VCaP (cell line): Measurements from ENCODE around the gene PFDN2.

Experiments
- H3K27ac ChIP-seq: fragments of 450-650 bp; 2 replicates; pipeline ENCODE4 v1.5.1; 2017
- TF ChIP-seq, protein P1 (sequence below): fragments of 450-650 bp; conservative IDR thresholded peaks from 2 replicates; pipeline ENCODE4 v1.5.1; 2017; ENCODE audit warnings: mild to moderate bottlenecking, moderate library complexity

The PFDN2 gene, protein sequence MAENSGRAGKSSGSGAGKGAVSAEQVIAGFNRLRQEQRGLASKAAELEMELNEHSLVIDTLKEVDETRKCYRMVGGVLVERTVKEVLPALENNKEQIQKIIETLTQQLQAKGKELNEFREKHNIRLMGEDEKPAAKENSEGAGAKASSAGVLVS

DNA sequence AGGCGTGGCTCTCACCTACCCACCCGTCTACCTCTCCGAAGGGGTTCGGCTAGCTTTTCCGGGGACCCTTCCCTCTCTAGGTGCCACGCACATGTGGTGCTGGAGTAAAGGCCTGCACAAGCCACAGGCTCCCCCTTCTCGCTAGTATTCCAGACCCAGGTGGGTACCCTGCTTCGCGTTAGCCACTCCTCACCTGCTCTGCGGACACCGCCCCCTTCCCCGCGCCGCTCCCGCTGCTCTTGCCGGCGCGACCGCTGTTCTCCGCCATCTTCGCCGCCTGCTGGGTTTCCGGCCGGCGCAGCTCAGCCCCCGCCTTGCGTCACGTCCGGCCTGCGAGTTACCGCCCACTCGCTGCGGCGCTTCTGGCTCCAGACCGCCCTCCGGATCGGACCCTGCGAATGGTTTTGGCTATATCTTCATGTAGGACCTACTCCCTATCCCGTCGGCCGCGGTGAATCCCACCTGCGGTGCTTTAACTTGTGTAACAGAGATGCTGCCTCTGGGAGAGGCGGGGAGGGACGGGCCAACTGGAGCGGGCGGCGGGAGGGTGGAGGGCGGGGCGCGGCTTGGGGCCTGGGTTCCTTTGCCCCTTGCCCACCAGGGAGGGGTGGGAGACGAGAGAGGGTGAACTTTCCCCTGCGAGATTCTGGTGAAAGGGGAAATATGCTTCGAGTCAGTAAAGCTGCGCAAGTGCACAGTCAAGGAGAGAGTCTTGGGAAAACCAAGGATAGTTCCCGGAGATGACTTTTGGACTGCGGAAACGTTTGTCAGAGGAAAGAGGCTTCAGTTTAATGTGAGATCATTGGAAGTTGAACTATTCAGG lies at the start of gene PFDN2, which contains the start of gene NIT1:
TSS of gene PFDN2 (minus strand) at position 279 of the 823 bp plus-strand sequence. CDS start at position 268, 11 bp downstream.
TSS of gene NIT1 (plus strand) at position 347 of the 823 bp plus-strand sequence. CDS start at position 419, 72 bp downstream.
- peak within 1 kb of the TSS; percentile 87 for H3K27ac ChIP-seq
- TF ChIP-seq, protein P1, sequence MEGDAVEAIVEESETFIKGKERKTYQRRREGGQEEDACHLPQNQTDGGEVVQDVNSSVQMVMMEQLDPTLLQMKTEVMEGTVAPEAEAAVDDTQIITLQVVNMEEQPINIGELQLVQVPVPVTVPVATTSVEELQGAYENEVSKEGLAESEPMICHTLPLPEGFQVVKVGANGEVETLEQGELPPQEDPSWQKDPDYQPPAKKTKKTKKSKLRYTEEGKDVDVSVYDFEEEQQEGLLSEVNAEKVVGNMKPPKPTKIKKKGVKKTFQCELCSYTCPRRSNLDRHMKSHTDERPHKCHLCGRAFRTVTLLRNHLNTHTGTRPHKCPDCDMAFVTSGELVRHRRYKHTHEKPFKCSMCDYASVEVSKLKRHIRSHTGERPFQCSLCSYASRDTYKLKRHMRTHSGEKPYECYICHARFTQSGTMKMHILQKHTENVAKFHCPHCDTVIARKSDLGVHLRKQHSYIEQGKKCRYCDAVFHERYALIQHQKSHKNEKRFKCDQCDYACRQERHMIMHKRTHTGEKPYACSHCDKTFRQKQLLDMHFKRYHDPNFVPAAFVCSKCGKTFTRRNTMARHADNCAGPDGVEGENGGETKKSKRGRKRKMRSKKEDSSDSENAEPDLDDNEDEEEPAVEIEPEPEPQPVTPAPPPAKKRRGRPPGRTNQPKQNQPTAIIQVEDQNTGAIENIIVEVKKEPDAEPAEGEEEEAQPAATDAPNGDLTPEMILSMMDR, result no peak

DNA sequence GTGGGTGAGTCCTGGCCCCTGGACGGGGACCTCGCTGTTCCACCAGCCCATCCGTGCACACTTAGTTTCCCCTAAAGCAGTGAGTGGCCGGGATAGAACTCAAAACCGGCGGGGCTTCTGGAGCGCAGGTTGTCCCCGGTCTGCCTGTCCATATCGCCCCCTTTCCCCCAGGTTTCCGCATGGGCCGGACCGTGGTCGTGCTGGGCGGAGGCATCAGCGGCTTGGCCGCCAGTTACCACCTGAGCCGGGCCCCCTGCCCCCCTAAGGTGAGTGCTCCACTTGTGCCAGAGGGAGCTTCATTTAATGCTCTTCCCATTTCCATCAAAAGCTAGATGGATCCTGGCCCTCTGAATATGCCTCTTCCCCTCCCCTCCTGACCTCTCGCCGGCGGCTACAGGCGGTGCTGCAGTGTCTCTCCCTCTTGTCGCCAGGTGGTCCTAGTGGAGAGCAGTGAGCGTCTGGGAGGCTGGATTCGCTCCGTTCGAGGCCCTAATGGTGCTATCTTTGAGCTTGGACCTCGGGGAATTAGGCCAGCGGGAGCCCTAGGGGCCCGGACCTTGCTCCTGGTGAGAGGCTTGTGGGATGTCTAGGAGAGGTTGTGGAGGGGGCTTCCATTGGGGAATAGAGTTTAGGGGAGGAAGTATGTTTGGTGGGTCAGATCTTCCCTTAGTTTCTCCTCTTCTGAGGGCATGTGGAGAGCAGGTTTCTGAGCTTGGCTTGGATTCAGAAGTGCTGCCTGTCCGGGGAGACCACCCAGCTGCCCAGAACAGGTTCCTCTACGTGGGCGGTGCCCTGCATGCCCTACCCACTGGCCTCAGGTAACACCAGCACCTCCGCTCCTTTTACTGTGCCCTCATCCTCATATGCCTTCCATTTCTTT lies 49.1 kb upstream of the PFDN2 start:
- TF ChIP-seq, protein P1, result no peak
- peak overlapping the region; percentile 79 for H3K27ac ChIP-seq

DNA sequence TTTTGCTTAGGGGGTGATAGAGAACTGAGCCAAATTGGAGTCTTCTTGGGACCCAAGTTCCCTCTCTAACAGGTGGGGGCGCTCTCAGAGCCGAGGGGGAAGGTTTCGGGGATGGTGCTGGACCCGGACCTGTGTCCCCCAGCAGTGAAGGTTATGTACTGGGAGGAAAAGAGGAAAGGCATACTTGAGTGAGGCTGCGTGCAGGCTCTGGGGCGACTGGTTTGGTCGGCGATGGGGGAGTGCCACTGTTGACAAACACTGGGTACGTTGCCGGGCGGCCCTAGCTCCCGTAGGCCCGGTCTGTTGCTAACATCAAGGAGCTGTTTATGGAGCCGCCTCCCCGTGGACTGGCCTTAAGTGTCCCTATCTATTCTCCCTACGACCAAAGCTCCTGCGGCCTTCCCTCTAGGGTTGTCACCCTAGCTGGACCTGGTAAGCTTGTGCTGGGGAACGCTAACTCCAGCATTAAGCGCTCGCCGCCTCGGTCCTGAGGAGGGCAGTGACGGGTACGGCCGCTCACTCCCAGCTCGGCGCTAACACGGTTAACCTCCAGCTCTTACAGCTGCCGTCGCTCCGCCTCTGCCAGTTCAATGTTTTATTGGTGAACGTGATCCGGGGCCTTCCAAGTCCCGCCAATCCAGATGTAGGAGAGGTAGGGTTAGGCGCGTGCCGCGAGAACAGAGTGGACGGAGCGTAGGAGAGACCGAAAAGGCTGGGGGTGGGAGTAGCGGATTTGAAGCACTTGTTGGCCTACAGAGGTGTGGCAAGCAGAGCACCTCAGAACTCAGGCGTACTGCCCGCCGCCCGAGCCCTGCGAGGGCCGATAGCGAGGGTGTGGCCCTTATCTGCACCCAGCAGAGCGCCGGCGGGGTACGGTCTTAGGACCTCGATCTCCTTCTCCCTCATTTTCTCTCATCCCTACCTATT lies 48.2 kb upstream of the PFDN2 start, which contains the start of gene PPOX:
TSS of gene PPOX (plus strand) at position 685 of the 927 bp plus-strand sequence. CDS start 422 bp downstream, outside the sequence.
- peak within 1 kb of the TSS; percentile 79 for H3K27ac ChIP-seq
- TF ChIP-seq, protein P1, result peak; percentile 38

DNA sequence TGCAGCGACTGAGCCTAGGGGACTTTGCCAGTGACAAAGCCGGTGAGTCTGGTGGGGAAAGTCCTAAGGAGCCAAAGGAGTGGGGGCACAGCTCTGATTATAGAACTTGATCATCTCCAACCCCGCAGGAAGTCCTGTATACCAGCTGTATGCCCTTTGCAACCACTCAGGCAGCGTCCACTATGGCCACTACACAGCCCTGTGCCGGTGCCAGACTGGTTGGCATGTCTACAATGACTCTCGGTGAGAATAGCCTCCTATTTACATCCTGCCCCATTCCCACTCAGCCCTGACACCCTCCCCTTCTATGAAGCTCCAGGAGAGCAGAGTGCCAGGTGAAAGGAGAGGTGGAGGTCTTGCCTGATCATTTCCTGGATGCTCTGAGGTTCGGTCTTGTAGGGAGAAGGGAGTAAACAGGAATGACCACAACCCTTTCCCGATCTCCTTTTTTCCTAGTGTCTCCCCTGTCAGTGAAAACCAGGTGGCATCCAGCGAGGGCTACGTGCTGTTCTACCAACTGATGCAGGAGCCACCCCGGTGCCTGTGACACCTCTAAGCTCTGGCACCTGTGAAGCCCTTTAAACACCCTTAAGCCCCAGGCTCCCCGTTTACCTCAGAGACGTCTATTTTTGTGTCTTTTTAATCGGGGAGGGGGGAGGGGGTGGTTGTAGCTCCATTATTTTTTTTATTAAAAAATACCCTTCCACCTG lies 47.2 kb upstream of the PFDN2 start:
- peak overlapping the region; percentile 79 for H3K27ac ChIP-seq
- TF ChIP-seq, protein P1, result no peak

DNA sequence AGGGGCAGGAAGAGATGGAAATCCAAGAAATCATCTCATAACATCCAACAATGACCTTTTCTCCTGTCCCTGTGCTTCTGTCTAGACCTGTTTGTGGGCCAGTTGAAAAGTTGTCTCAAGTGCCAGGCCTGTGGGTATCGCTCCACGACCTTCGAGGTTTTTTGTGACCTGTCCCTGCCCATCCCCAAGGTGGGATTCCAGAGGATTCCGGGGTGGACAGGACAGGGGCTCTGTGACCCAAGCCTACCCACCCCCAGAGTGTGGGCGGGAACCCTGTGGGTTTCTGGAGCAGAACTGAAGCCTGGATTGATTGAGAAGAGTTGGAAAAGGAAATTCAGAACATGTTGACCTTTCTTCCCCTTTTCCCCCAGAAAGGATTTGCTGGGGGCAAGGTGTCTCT lies 46.0 kb upstream of the PFDN2 start:
- no peak overlapping the region for H3K27ac ChIP-seq
- TF ChIP-seq, protein P1, result no peak

DNA sequence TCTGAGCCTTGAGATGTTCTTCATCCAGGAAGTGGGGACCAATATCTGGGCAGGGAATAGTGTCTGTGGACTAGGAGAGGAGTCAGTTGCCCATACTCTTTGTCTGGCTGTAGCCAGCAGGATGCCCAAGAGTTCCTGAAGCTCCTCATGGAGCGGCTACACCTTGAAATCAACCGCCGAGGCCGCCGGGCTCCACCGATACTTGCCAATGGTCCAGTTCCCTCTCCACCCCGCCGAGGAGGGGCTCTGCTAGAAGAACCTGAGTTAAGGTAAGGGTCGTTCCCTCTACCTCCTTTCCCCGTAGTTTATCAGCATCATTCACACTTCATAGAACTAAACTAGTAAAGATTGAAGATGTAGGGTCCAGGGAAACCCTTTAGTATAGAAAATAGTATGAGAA lies 45.0 kb upstream of the PFDN2 start:
- TF ChIP-seq, protein P1, result no peak
- no peak overlapping the region for H3K27ac ChIP-seq
